ENCODE data around the gene XPNPEP2.

- TF ChIP-seq CTCF (IDR thresholded peaks at IDR 0.05), result no peak
- no peak for TF ChIP-seq POLR2A (IDR thresholded peaks at IDR 0.05)
Observed at GRCh38 chrX:129728061-129728460, 10.7 kb upstream of the XPNPEP2 start.
